Liver (tissue), 9 donors: ENCODE data around the gene AFP. TPM values are rescaled to one million over a fixed set of nuclear protein-coding genes. Genes with fewer than 3 reads are reported as not detected.

Experiments used
- DNase-seq: peaks from one replicate; pipeline ENCODE4 v3.0.0-alpha.2; 2017; ENCODE audit warnings: low spot score
- H3K27ac ChIP-seq, 2 donors: one replicate each; pipeline ENCODE4 v1.7.0; 2013; ENCODE audit warnings: inconsistent platforms in 2 of 2, low read length in 2 of 2, control low read depth in 1 of 2, low read depth in 1 of 2, mild to moderate bottlenecking in 1 of 2
- H3K27me3 ChIP-seq, 4 donors: one replicate each; pipeline versions ENCODE4 v1.6.1 to v1.7.0; 2013; ENCODE audit warnings: low read length in 3 of 4, inconsistent platforms in 1 of 4, mild to moderate bottlenecking in 1 of 4, moderate library complexity in 1 of 4; ENCODE audit not compliant: control insufficient read depth in 4 of 4, insufficient read depth in 4 of 4
- H3K36me3 ChIP-seq, 4 donors: one replicate each; pipeline versions ENCODE4 v1.6.1 to v1.7.0; 2013; ENCODE audit warnings: low read length in 3 of 4, mild to moderate bottlenecking in 3 of 4, low read depth in 1 of 4, moderate library complexity in 1 of 4; ENCODE audit not compliant: control insufficient read depth in 4 of 4, insufficient read depth in 3 of 4
- H3K4me1 ChIP-seq, 4 donors: one replicate each; pipeline versions ENCODE4 v1.6.1 to v1.7.0; 2013; ENCODE audit warnings: low read length in 3 of 4, mild to moderate bottlenecking in 3 of 4, moderate library complexity in 1 of 4; ENCODE audit not compliant: control insufficient read depth in 4 of 4, insufficient read depth in 4 of 4
- H3K4me3 ChIP-seq, 3 donors: one replicate each; pipeline versions ENCODE4 v1.6.1 to v1.7.0; 2013; ENCODE audit warnings: low read length in 3 of 3, control low read depth in 1 of 3, low read depth in 1 of 3, mild to moderate bottlenecking in 1 of 3
- H3K9ac ChIP-seq, 2 donors: one replicate each; pipeline ENCODE4 v1.7.0; 2013; ENCODE audit warnings: low read length in 2 of 2, mild to moderate bottlenecking in 2 of 2, moderate library complexity in 2 of 2, control low read depth in 1 of 2, low read depth in 1 of 2
- H3K9me3 ChIP-seq, 4 donors: one replicate each; pipeline versions ENCODE4 v1.6.1 to v1.7.0; 2013; ENCODE audit warnings: low read length in 3 of 4; ENCODE audit not compliant: control insufficient read depth in 4 of 4
- EGR1 ChIP-seq, 2 donors: IDR thresholded peaks; 2 replicates each; pipeline ENCODE4 v1.6.1; 2016 to 2018; ENCODE audit warnings: antibody characterized with exemption in 2 of 2, low read depth in 2 of 2
- FOXA1 ChIP-seq: IDR thresholded peaks from 2 replicates; pipeline ENCODE4 v1.6.1; 2016; ENCODE audit warnings: antibody characterized with exemption
- FOXA2 ChIP-seq: IDR thresholded peaks from 2 replicates; pipeline ENCODE4 v1.6.1; 2016; ENCODE audit warnings: antibody characterized with exemption
- GABPA ChIP-seq, 2 donors: IDR thresholded peaks in 1 of 2; conservative IDR thresholded peaks in 1 of 2; 2 replicates each; pipeline ENCODE4 v1.6.1; 2016; ENCODE audit warnings: antibody characterized with exemption in 2 of 2, mild to moderate bottlenecking in 1 of 2, moderate library complexity in 1 of 2
- HNF4A ChIP-seq, 2 donors: conservative IDR thresholded peaks; 2 replicates each; pipeline ENCODE4 v1.6.1; 2016; ENCODE audit warnings: antibody characterized with exemption in 2 of 2, mild to moderate bottlenecking in 2 of 2
- HNF4G ChIP-seq: IDR thresholded peaks from 2 replicates; pipeline ENCODE4 v1.6.1; 2016; ENCODE audit warnings: antibody characterized with exemption
- JUND ChIP-seq, 2 donors: IDR thresholded peaks; 2 replicates each; pipeline ENCODE4 v1.6.1; 2016; ENCODE audit warnings: antibody characterized with exemption in 2 of 2
- NR2F2 ChIP-seq: IDR thresholded peaks from 2 replicates; pipeline ENCODE4 v1.6.1; 2016; ENCODE audit warnings: antibody characterized with exemption
- RAD21 ChIP-seq, 2 donors: IDR thresholded peaks; 2 replicates each; pipeline ENCODE4 v1.6.1; 2016; ENCODE audit warnings: antibody characterized with exemption in 2 of 2, mild to moderate bottlenecking in 2 of 2
- REST ChIP-seq: IDR thresholded peaks from 2 replicates; pipeline ENCODE4 v1.6.1; 2016; ENCODE audit warnings: antibody characterized with exemption, mild to moderate bottlenecking
- RXRA ChIP-seq, 2 donors: IDR thresholded peaks; 2 replicates each; pipeline ENCODE4 v1.6.1; 2017 to 2018; ENCODE audit warnings: antibody characterized with exemption in 2 of 2, mild to moderate bottlenecking in 1 of 2
- SP1 ChIP-seq: IDR thresholded peaks from 2 replicates; pipeline ENCODE4 v1.6.1; 2018; ENCODE audit warnings: antibody characterized with exemption, mild to moderate bottlenecking
- TAF1 ChIP-seq: conservative IDR thresholded peaks from 2 replicates; pipeline ENCODE4 v1.6.1; 2016; ENCODE audit warnings: antibody characterized with exemption, mild to moderate bottlenecking
- YY1 ChIP-seq: IDR thresholded peaks from 2 replicates; pipeline ENCODE4 v1.6.1; 2016; ENCODE audit warnings: antibody characterized with exemption, mild to moderate bottlenecking
- WGBS: extraction: QIAGEN DNeasy Blood & Tissue Kit; methylation state at CpG from one replicate; pipeline ENCODE4 v1.1.7; 2013; 5-methylcytosine and 5-hydroxymethylcytosine counted together
- polyA plus RNA-seq, 2 donors: library from polyadenylated mRNA; stranded (reverse) in 1 of 2; unstranded in 1 of 2; fragments of 200-250 nt in 1 of 2; fragments of >200 nt in 1 of 2; fragmentation: Nextera tagmentation in 1 of 2; extraction: Ambion mirVana in 1 of 2; gene quantifications; one replicate each; pipeline versions ENCODE4 v1.2.1 to v1.2.3, GENCODE V29; 2013 to 2015
- total RNA-seq, 2 donors: library from RNA; depleted of rRNA; stranded (reverse); fragments of >200 nt; gene quantifications; one replicate each; pipeline ENCODE4 v1.2.3, GENCODE V29; 2014
- TF ChIP-seq, protein P1 (sequence below): IDR thresholded peaks from 2 replicates; pipeline ENCODE4 v1.6.1; 2016; ENCODE audit warnings: antibody characterized with exemption
- TF ChIP-seq, protein P2 (sequence below): IDR thresholded peaks from 2 replicates; pipeline ENCODE4 v1.6.1; 2016; ENCODE audit warnings: antibody characterized with exemption
- TF ChIP-seq, protein P3 (sequence below): IDR thresholded peaks from 2 replicates; pipeline ENCODE4 v1.6.1; 2016; ENCODE audit warnings: antibody characterized with exemption
- TF ChIP-seq, protein P4 (sequence below): fragments of 150-350 bp; IDR thresholded peaks from 2 replicates; pipeline ENCODE4 v1.5.1; 2017; ENCODE audit warnings: improper control_type of control experiment, low read depth, low read length; ENCODE audit not compliant: missing input control
- donor health status: healthy.
- donor health status: healthy.
- donor health status: healthy.
- donor health status: healthy.
- donor health status: healthy.

AFP gene
- total and polyA plus RNA-seq, 4 donors: 1.0 to 3,875 (median 5.7) TPM

DNA sequence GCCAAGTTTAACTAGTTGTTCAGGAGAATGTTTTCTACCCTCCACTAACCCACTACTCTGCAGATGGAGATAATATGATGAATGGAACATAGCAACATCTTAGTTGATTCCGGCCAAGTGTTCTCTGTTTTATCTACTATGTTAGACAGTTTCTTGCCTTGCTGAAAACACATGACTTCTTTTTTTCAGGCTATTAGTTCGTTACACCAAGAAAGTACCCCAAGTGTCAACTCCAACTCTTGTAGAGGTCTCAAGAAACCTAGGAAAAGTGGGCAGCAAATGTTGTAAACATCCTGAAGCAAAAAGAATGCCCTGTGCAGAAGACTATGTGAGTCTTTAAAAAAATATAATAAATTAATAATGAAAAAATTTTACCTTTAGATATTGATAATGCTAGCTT is 18.7 kb upstream of the AFP start:
- peak overlapping the region in 1 of 3 donors; percentile 7 for H3K4me3 ChIP-seq
- no peak for TF ChIP-seq RAD21 (IDR thresholded peaks at IDR 0.05)
- no peak for TF ChIP-seq SP1
- TF ChIP-seq HNF4G: no peak
- TF ChIP-seq, protein P1, sequence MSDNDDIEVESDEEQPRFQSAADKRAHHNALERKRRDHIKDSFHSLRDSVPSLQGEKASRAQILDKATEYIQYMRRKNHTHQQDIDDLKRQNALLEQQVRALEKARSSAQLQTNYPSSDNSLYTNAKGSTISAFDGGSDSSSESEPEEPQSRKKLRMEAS: no peak
- TF ChIP-seq YY1: no peak
- TF ChIP-seq, protein P2, sequence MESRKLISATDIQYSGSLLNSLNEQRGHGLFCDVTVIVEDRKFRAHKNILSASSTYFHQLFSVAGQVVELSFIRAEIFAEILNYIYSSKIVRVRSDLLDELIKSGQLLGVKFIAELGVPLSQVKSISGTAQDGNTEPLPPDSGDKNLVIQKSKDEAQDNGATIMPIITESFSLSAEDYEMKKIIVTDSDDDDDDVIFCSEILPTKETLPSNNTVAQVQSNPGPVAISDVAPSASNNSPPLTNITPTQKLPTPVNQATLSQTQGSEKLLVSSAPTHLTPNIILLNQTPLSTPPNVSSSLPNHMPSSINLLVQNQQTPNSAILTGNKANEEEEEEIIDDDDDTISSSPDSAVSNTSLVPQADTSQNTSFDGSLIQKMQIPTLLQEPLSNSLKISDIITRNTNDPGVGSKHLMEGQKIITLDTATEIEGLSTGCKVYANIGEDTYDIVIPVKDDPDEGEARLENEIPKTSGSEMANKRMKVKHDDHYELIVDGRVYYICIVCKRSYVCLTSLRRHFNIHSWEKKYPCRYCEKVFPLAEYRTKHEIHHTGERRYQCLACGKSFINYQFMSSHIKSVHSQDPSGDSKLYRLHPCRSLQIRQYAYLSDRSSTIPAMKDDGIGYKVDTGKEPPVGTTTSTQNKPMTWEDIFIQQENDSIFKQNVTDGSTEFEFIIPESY: no peak
- TF ChIP-seq, protein P3, sequence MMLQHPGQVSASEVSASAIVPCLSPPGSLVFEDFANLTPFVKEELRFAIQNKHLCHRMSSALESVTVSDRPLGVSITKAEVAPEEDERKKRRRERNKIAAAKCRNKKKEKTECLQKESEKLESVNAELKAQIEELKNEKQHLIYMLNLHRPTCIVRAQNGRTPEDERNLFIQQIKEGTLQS: no peak
- no peak for TF ChIP-seq FOXA2
- TF ChIP-seq GABPA (IDR thresholded peaks at IDR 0.05 in 1 of 2, conservative IDR thresholded peaks at IDR 0.05 in 1 of 2): no peak
- TF ChIP-seq HNF4A (conservative IDR thresholded peaks at IDR 0.05): no peak
- no peak for TF ChIP-seq NR2F2
- no peak for TF ChIP-seq JUND (IDR thresholded peaks at IDR 0.05)
- TF ChIP-seq TAF1: no peak
- TF ChIP-seq EGR1 (IDR thresholded peaks at IDR 0.05; ENCODE audit: low read depth in 2 of 2): no peak
- no peak for TF ChIP-seq RXRA (IDR thresholded peaks at IDR 0.05)
- TF ChIP-seq FOXA1: no peak
- peaks cover 4 to 76% (median 50%) of the 10 kb centered on the region in 4 donors for H3K36me3 ChIP-seq
- no peaks in the 10 kb centered on the region for H3K9me3 ChIP-seq
- H3K27ac ChIP-seq: no peak overlapping the region
- WGBS: 51% methylated on average over 2 of the region's 2 CpGs
- H3K4me1 ChIP-seq: peaks cover 0 to 3% (median 1%) of the 10 kb centered on the region in 4 donors
- peak overlapping the region in 1 of 2 donors; percentile 67 for H3K9ac ChIP-seq
- no peak for DNase-seq
- no peaks in the 10 kb centered on the region for H3K27me3 ChIP-seq

- Histone ChIP-seq H3K4me3 (no peak overlapping the region), H3K36me3 (peaks cover 4 to 74% (median 48%) of the 10 kb centered on the region in 4 donors), H3K27me3 (no peaks in the 10 kb centered on the region), H3K27ac (no peak overlapping the region), H3K9ac (peak overlapping the region in 1 of 2 donors; percentile 62), H3K9me3 (no peaks in the 10 kb centered on the region), H3K4me1 (peaks cover 0 to 3% (median 1%) of the 10 kb centered on the region in 4 donors)
- DNase-seq: no peak
- 46% methylated on average over 6 of the region's 6 CpGs for WGBS
- TF ChIP-seq REST: peak; percentile 97
- TF ChIP-seq, protein P3: no peak
- TF ChIP-seq, protein P4, sequence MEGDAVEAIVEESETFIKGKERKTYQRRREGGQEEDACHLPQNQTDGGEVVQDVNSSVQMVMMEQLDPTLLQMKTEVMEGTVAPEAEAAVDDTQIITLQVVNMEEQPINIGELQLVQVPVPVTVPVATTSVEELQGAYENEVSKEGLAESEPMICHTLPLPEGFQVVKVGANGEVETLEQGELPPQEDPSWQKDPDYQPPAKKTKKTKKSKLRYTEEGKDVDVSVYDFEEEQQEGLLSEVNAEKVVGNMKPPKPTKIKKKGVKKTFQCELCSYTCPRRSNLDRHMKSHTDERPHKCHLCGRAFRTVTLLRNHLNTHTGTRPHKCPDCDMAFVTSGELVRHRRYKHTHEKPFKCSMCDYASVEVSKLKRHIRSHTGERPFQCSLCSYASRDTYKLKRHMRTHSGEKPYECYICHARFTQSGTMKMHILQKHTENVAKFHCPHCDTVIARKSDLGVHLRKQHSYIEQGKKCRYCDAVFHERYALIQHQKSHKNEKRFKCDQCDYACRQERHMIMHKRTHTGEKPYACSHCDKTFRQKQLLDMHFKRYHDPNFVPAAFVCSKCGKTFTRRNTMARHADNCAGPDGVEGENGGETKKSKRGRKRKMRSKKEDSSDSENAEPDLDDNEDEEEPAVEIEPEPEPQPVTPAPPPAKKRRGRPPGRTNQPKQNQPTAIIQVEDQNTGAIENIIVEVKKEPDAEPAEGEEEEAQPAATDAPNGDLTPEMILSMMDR: no peak
- peak in 1 of 2 donors; percentile 22 for TF ChIP-seq JUND (IDR thresholded peaks at IDR 0.05)
- TF ChIP-seq HNF4A (conservative IDR thresholded peaks at IDR 0.05): no peak
- peak; percentile 8 to 63 for TF ChIP-seq EGR1 (IDR thresholded peaks at IDR 0.05; ENCODE audit: low read depth in 2 of 2)
- TF ChIP-seq YY1: peak; percentile 18
Observed at GRCh38 chr4:73417973-73418372, 18.0 kb upstream of the AFP start.
